GM21447 (cell line): ENCODE data around the gene IFI44L.

Experiments used
- ATAC-seq: cut with Tn5 transposase; IDR thresholded peaks from one replicate; pipeline ENCODE4 v1.9.1; 2021; ENCODE audit not compliant: unreplicated experiment

Gene IFI44L

GRCh38 chr1:78640462-78640861, 20.2 kb downstream of the IFI44L start:
- peak; percentile 52 for ATAC-seq

- no peak for ATAC-seq
These were observed 21.3 kb downstream of the IFI44L start for GRCh38 chr1:78641558-78641957.

- ATAC-seq: no peak
These were observed 25.5 kb downstream of the IFI44L start for GRCh38 chr1:78645723-78646122.

- no peak for ATAC-seq
These were observed 27.0 kb downstream of the IFI44L start for GRCh38 chr1:78647238-78647637.

- ATAC-seq: peak; percentile 88
These were observed 29.4 kb downstream of the IFI44L start, which contains the start of gene IFI44 for GRCh38 chr1:78649628-78650027. Gene IFI44 (plus strand): TSS chr1:78649831. CDS start chr1:78650196, 365 bp downstream.

GRCh38 chr1:78650114-78650660, 29.9 kb downstream of the IFI44L start:
- no peak for ATAC-seq

GRCh38 chr1:78651241-78651640, 31.0 kb downstream of the IFI44L start:
- no peak for ATAC-seq

- no peak for ATAC-seq
These were observed 31.8 kb downstream of the IFI44L start for GRCh38 chr1:78652019-78652560.

GRCh38 chr1:78658901-78659300, 38.7 kb downstream of the IFI44L start:
- ATAC-seq: no peak

GRCh38 chr1:78663923-78664322, 43.7 kb downstream of the IFI44L start:
- ATAC-seq: no peak

- no peak for ATAC-seq
These were observed 44.5 kb downstream of the IFI44L start for GRCh38 chr1:78664763-78665162.

- ATAC-seq: no peak
These were observed 45.6 kb downstream of the IFI44L start for GRCh38 chr1:78665809-78666208.

- ATAC-seq: no peak
These were observed 47.7 kb downstream of the IFI44L start for GRCh38 chr1:78667939-78668338.

- ATAC-seq: no peak
These were observed 48.2 kb downstream of the IFI44L start for GRCh38 chr1:78668427-78668826.

GRCh38 chr1:78672428-78672827, 52.2 kb downstream of the IFI44L start:
- ATAC-seq: no peak

- ATAC-seq: no peak
These were observed 52.9 kb downstream of the IFI44L start for GRCh38 chr1:78673120-78673519.

GRCh38 chr1:78676347-78676982, 56.2 kb downstream of the IFI44L start:
- no peak for ATAC-seq

- ATAC-seq: no peak
These were observed 56.7 kb downstream of the IFI44L start for GRCh38 chr1:78676993-78677392.

- ATAC-seq: no peak
These were observed 57.5 kb downstream of the IFI44L start for GRCh38 chr1:78677788-78678187.

- peak; percentile 77 for ATAC-seq
These were observed 58.1 kb downstream of the IFI44L start for GRCh38 chr1:78678324-78678723.

- ATAC-seq: no peak
These were observed 61.0 kb downstream of the IFI44L start for GRCh38 chr1:78681265-78681664.

GRCh38 chr1:78682496-78682895, 62.2 kb downstream of the IFI44L start:
- ATAC-seq: no peak

GRCh38 chr1:78683079-78683478, 62.8 kb downstream of the IFI44L start:
- no peak for ATAC-seq
